Breast epithelium (tissue), 3 donors: ENCODE results near the gene SIGLEC9.

Source experiments
- POLR2AphosphoS5 ChIP-seq, 3 donors: sonication (generic); formaldehyde crosslinking; IDR thresholded peaks; one replicate each; pipeline ENCODE4 v1.6.1; 2017; ENCODE audit warnings: antibody characterized with exemption in 3 of 3
- TF ChIP-seq, protein P1 (sequence below), 3 donors: fragments of 450-650 bp; IDR thresholded peaks; one replicate each; pipeline ENCODE4 v1.5.1; 2016 to 2017; ENCODE audit warnings: antibody characterized with exemption in 3 of 3, mild to moderate bottlenecking in 3 of 3, moderate library complexity in 3 of 3

DNA sequence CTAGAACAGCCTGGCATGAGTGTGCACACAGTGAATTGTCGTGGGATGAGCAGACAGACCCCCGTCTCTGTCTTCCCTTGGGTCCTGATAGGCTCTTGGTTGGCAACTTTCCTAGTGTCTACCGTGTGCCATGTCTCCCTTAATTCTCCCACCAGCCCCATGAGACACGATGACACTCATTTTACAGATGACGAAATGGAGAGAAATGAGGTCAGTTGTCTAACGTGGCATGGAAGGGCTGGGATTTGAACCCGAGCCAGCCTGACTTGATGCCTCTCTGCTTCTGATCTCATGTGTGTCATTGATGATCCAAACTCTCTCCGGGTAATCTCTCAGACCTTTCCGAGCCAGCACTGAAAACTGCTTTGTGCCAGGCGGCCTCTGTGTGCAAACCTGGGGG lies 33.6 kb upstream of the SIGLEC9 start:
- no peak for TF ChIP-seq POLR2AphosphoS5 (IDR thresholded peaks at IDR 0.05)
- TF ChIP-seq, protein P1, sequence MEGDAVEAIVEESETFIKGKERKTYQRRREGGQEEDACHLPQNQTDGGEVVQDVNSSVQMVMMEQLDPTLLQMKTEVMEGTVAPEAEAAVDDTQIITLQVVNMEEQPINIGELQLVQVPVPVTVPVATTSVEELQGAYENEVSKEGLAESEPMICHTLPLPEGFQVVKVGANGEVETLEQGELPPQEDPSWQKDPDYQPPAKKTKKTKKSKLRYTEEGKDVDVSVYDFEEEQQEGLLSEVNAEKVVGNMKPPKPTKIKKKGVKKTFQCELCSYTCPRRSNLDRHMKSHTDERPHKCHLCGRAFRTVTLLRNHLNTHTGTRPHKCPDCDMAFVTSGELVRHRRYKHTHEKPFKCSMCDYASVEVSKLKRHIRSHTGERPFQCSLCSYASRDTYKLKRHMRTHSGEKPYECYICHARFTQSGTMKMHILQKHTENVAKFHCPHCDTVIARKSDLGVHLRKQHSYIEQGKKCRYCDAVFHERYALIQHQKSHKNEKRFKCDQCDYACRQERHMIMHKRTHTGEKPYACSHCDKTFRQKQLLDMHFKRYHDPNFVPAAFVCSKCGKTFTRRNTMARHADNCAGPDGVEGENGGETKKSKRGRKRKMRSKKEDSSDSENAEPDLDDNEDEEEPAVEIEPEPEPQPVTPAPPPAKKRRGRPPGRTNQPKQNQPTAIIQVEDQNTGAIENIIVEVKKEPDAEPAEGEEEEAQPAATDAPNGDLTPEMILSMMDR (IDR thresholded peaks at IDR 0.05) = no peak
